GM23248 (cell line): ENCODE results near the gene FAM149B1.

Source experiments
- EZH2 ChIP-seq: fragments of 200-600 bp; sonication (generic); IDR thresholded peaks from 2 replicates; pipeline ENCODE4 v1.6.1; 2018; ENCODE audit warnings: antibody characterized with exemption, mild to moderate bottlenecking; ENCODE audit not compliant: insufficient read depth, poor library complexity, severe bottlenecking
- EZH2phosphoT487 ChIP-seq: fragments of 200-600 bp; sonication (generic); IDR thresholded peaks from 2 replicates; pipeline ENCODE4 v1.6.1; 2018; ENCODE audit warnings: antibody characterized with exemption, moderate library complexity, mild to moderate bottlenecking, low read depth; ENCODE audit not compliant: insufficient read depth

- TF ChIP-seq EZH2 (no peak), EZH2phosphoT487 (no peak)
Observed at GRCh38 chr10:73217628-73218027, 49.7 kb downstream of the FAM149B1 start.
